OCI-LY3 (cell line): ENCODE measurements around the gene KRT9.

Experiments used
- H2AFZ ChIP-seq: fragments of 200-600, 300-600 bp; shearing (Covaris generic); 2 replicates; pipeline ENCODE4 v1.6.0; 2014; ENCODE audit warnings: antibody characterized with exemption, low read depth, low read length
- H3K27ac ChIP-seq: fragments of 200-600, 300-600 bp; sonication (generic); 2 replicates; pipeline ENCODE4 v1.5.1; 2014; ENCODE audit warnings: mild to moderate bottlenecking, low read length, moderate library complexity, mixed read lengths
- H3K27me3 ChIP-seq: fragments of 200-600, 300-600 bp; sonication (generic); 2 replicates; pipeline ENCODE4 v1.6.1; 2014; ENCODE audit warnings: low read depth, low read length, mixed read lengths
- H3K36me3 ChIP-seq: fragments of 200-600, 300-600 bp; sonication (generic); replicated peaks from 2 replicates; pipeline ENCODE3; 2014; ENCODE audit warnings: low read depth, low read length, mixed read lengths
- H3K4me1 ChIP-seq: fragments of 300-600, 200-600 bp; sonication (generic); 2 replicates; pipeline ENCODE4 v1.6.1; 2014; ENCODE audit warnings: low read length, mixed read lengths
- H3K4me2 ChIP-seq: fragments of 200-600, 300-600 bp; sonication (generic); 2 replicates; pipeline ENCODE4 v1.6.1; 2014; ENCODE audit warnings: low read length, mixed read lengths
- H3K4me3 ChIP-seq: fragments of 300-600, 200-600 bp; sonication (generic); 2 replicates; pipeline ENCODE4 v1.5.1; 2014; ENCODE audit warnings: antibody characterized with exemption, mild to moderate bottlenecking, low read length, moderate library complexity
- H3K79me2 ChIP-seq: fragments of 300-600, 200-600 bp; shearing (Covaris generic); 2 replicates; pipeline ENCODE4 v1.6.1; 2014; ENCODE audit warnings: mild to moderate bottlenecking, low read length, mixed read lengths
- H3K9ac ChIP-seq: fragments of 300-600, 200-600 bp; shearing (Covaris generic); 2 replicates; pipeline ENCODE4 v1.6.0; 2014; ENCODE audit warnings: mild to moderate bottlenecking, low read length, moderate library complexity
- H3K9me3 ChIP-seq: fragments of 200-600, 300-600 bp; shearing (Covaris generic); 2 replicates; pipeline ENCODE4 v1.6.1; 2014; ENCODE audit warnings: low read length, mixed read lengths; ENCODE audit not compliant: insufficient read depth
- H4K20me1 ChIP-seq: fragments of 200-600, 300-600 bp; sonication (generic); 2 replicates; pipeline ENCODE4 v1.6.1; 2016; ENCODE audit warnings: low read length, mixed read lengths; ENCODE audit not compliant: insufficient read depth
- EZH2phosphoT487 ChIP-seq: fragments of 200-600 bp; shearing (Covaris generic); IDR thresholded peaks from 2 replicates; pipeline ENCODE4 v1.6.1; 2018; ENCODE audit warnings: antibody characterized with exemption, mixed run types, low read depth
- TF ChIP-seq, protein P1 (sequence below): fragments of 200-600, 300-600 bp; sonication (generic); IDR thresholded peaks from 2 replicates; pipeline ENCODE4 v1.5.1; 2014; ENCODE audit warnings: antibody characterized with exemption, low read length, low read depth

Gene KRT9

DNA sequence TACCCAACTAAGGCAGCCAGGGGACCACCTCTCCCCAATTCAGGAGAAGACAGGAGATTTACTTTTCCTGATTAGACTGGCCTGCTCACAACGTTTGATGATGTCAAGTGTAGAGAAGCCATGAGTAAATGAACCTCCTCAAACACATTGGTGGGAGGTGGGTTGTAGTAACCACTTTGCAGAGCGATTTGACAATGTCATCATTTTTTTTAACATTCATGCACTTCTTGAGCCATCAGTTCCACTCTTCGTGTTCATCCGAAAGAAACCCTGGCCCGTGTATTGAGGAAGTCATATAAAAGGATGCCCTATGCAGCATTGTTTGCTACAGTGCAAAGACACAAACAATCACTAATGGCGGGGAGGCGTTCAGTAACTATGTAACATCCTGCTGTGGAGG, 38.2 kb downstream of the KRT9 start:
- peaks cover 4% of the 10 kb centered on the region; the same call in 1 of the 2 replicates for H3K4me1 ChIP-seq
- H4K20me1 ChIP-seq: no peaks in the 10 kb centered on the region
- no peaks in the 10 kb centered on the region for H3K9me3 ChIP-seq
- no peak overlapping the region for H3K27ac ChIP-seq
- TF ChIP-seq, protein P1, sequence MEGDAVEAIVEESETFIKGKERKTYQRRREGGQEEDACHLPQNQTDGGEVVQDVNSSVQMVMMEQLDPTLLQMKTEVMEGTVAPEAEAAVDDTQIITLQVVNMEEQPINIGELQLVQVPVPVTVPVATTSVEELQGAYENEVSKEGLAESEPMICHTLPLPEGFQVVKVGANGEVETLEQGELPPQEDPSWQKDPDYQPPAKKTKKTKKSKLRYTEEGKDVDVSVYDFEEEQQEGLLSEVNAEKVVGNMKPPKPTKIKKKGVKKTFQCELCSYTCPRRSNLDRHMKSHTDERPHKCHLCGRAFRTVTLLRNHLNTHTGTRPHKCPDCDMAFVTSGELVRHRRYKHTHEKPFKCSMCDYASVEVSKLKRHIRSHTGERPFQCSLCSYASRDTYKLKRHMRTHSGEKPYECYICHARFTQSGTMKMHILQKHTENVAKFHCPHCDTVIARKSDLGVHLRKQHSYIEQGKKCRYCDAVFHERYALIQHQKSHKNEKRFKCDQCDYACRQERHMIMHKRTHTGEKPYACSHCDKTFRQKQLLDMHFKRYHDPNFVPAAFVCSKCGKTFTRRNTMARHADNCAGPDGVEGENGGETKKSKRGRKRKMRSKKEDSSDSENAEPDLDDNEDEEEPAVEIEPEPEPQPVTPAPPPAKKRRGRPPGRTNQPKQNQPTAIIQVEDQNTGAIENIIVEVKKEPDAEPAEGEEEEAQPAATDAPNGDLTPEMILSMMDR: no peak
- no peak for TF ChIP-seq EZH2phosphoT487
- no peak overlapping the region for H2AFZ ChIP-seq
- H3K4me3 ChIP-seq: no peak overlapping the region
- peaks cover 22% of the 10 kb centered on the region; the same call in 1 of the 2 replicates for H3K27me3 ChIP-seq
- no peaks in the 10 kb centered on the region for H3K79me2 ChIP-seq
- no peak overlapping the region for H3K4me2 ChIP-seq
- no peak overlapping the region for H3K9ac ChIP-seq
- no peaks in the 10 kb centered on the region for H3K36me3 ChIP-seq

DNA sequence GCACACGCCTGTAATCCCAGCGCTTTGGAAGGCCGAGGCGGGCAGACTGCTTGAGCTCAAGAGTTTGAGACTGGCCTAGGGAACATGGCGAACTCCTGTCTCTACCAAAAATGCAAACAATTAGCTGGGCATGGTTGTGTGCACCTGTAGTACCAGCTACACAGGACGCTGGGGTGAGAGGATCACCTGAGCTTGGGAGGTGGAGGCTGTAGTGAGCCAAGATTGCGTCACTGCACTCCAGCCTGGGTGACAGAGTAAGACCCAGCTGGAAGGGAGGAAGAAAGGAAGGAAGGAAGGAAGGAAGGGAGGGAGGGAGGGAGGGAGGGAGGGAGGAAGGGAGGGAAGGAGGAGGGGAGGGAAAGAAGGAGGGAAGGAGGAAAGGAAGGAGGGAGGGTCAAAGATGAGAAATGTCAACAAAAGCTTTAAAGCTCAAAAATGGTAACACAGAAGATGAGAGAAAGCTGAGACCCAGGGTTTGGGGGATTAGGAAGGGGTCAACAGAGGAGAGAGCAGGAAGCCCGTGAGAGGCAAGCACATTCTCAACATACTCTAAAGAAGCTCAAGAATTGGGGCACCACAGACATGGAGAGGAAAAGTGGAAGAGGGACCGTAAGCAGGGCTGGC, 38.8 kb downstream of the KRT9 start:
- Histone ChIP-seq H3K4me2 (no peak overlapping the region), H3K27me3 (peaks cover 22% of the 10 kb centered on the region; the same call in 1 of the 2 replicates), H3K9ac (no peak overlapping the region), H3K36me3 (no peaks in the 10 kb centered on the region), H3K4me3 (no peak overlapping the region), H4K20me1 (no peaks in the 10 kb centered on the region), H2AFZ (no peak overlapping the region), H3K4me1 (no peaks in the 10 kb centered on the region), H3K9me3 (no peaks in the 10 kb centered on the region), H3K27ac (no peak overlapping the region), H3K79me2 (no peaks in the 10 kb centered on the region)
- no peak for TF ChIP-seq EZH2phosphoT487
- TF ChIP-seq, protein P1: no peak

DNA sequence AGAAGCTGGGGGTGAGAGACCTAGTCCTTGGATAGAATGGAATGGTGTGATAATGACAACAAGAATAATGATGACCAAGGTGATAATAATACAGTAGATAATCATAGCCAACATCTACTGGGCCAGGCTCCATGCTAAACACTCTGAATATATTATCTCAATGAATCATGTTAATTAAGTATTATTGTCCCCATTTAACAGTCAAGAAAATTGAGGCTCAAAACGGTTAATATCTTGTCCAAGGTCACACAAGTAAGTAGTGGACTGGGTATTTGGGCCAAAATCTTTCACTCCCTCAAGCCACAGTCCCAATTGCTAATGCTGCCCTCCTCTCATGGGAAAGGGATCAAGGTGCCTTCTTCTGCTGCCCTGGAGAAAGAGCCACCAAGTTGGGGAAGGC, 39.9 kb downstream of the KRT9 start:
- Histone ChIP-seq H3K4me1 (no peaks in the 10 kb centered on the region), H3K9ac (no peak overlapping the region), H4K20me1 (no peaks in the 10 kb centered on the region), H3K9me3 (no peaks in the 10 kb centered on the region), H3K27ac (no peak overlapping the region), H2AFZ (no peak overlapping the region), H3K36me3 (no peaks in the 10 kb centered on the region), H3K27me3 (peaks cover 22% of the 10 kb centered on the region; the same call in 1 of the 2 replicates), H3K4me2 (no peak overlapping the region), H3K4me3 (no peak overlapping the region), H3K79me2 (no peaks in the 10 kb centered on the region)
- TF ChIP-seq EZH2phosphoT487: no peak
- TF ChIP-seq, protein P1: no peak

DNA sequence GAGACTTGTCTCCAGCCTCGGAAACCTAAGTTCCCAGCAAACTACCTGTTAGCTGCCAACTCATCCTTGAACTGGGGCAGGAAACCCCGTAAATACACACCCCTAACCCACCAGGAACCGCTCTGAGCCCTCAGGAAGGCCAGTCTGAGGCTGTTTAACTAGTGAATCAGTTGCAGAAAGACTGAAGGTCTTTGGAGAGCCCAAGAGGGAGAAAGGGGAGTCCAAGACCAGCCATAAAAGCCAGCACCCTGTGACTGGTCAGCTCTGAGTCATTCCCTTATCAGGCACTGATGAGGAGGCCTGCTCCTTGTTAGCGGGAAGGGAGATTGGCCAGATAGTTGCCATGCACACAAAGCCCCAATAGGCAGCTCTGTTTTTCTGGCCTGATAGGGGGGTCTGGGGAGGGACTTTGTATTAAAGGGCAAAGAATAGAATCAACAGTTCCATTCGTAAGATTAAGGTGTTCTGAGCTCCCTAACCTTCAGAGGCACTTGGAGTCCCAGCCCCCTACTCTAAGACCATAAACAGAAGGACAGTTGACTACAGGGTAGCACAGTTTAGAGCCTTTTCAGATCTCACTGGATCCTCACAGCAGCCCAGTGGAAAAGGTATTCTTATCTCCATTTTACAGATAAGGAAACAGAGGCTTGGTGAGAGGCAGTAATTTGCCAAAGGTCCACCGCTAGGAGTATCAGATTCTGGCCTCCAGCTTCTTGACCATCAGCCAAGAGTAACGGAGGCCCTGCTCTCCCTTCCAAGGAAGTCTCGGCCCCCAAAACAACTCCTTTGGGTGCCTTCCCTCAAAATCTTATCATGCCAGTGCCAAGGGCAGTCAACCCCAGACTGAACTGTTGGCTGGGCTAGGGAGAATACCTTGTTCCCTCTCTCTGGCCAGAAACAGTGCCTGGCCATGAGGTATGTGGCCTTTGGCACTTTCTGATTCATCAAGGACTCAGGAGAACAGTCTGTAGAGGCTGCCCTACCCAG, 41.5 kb downstream of the KRT9 start:
- no peaks in the 10 kb centered on the region for H3K9me3 ChIP-seq
- H3K4me1 ChIP-seq: no peaks in the 10 kb centered on the region
- no peak overlapping the region for H3K9ac ChIP-seq
- no peak overlapping the region for H3K27ac ChIP-seq
- peaks cover 22% of the 10 kb centered on the region; the same call in 1 of the 2 replicates for H3K27me3 ChIP-seq
- H3K4me2 ChIP-seq: no peak overlapping the region
- no peaks in the 10 kb centered on the region for H4K20me1 ChIP-seq
- H3K36me3 ChIP-seq: no peaks in the 10 kb centered on the region
- no peaks in the 10 kb centered on the region for H3K79me2 ChIP-seq
- no peak overlapping the region for H2AFZ ChIP-seq
- H3K4me3 ChIP-seq: no peak overlapping the region
- TF ChIP-seq EZH2phosphoT487: no peak
- TF ChIP-seq, protein P1: no peak
